Measurements from ENCODE around the gene TBCK.

- TF ChIP-seq CTCF (IDR thresholded peaks at IDR 0.05; ENCODE audit: control extremely low read depth in 1 of 3, insufficient read depth in 1 of 3, low read depth in 1 of 3, low read length in 3 of 3) (peak in 2 of 3 experiments; percentile 21 to 45; a peak in 2 of 4 replicates), EZH2 (IDR thresholded peaks at IDR 0.05; ENCODE audit: low read depth, low read length, severe bottlenecking) (no peak), PHF8 (conservative IDR thresholded peaks at IDR 0.05; ENCODE audit: low read depth, low read length) (no peak), SP2 (IDR thresholded peaks at IDR 0.05; ENCODE audit: low read length) (no peak), TBP (IDR thresholded peaks at IDR 0.05; ENCODE audit: low read depth, low read length) (no peak), RFX5 (IDR thresholded peaks at IDR 0.05; ENCODE audit: borderline replicate concordance, low read depth, low read length) (no peak), ZNF274 (IDR thresholded peaks at IDR 0.05; ENCODE audit: borderline replicate concordance, extremely low read depth, low read length) (no peak), POLR2A (IDR thresholded peaks at IDR 0.05; ENCODE audit: control extremely low read depth in 1 of 2, low read depth in 2 of 2, low read length in 2 of 2) (no peak), FOSL1 (IDR thresholded peaks at IDR 0.05; ENCODE audit: insufficient read depth, low read depth, low read length) (no peak), CHD1 (IDR thresholded peaks at IDR 0.05; ENCODE audit: low read depth, low read length) (no peak), POLR2AphosphoS5 (IDR thresholded peaks at IDR 0.05; ENCODE audit: low read depth, low read length) (no peak), CEBPB (IDR thresholded peaks at IDR 0.05; ENCODE audit: low read depth, low read length) (no peak), TCF12 (IDR thresholded peaks at IDR 0.05; ENCODE audit: low read depth, low read length) (no peak)
Observed at GRCh38 chr4:106201373-106201772, 114.6 kb downstream of the TBCK start.
